K562 (cell line): ENCODE measurements around the gene LPIN2. TPM values are rescaled to one million over a fixed set of nuclear protein-coding genes. Genes with fewer than 3 reads are reported as not detected.
A peak's percentile ranks its signal among the peaks of the same experiment; 100 is the strongest.

ENCODE experiments used
- ATF1 ChIP-seq, 2 experiments: fragments of 450-650 bp in 1 of 2; IDR thresholded peaks; 2 replicates each; pipeline ENCODE4 v1.6.1; 2016; ENCODE audit warnings: missing compliant biosample characterization in 1 of 2, missing genetic modification characterization in 1 of 2
- ATF7 ChIP-seq: fragments of 450-650 bp; IDR thresholded peaks from 2 replicates; pipeline ENCODE4 v1.7.1; 2014; ENCODE audit warnings: mild to moderate bottlenecking, moderate library complexity
- CBX3 ChIP-seq, 2 experiments: IDR thresholded peaks; 1 replicate in 1 of 2; 2 replicates in 1 of 2; pipeline ENCODE4 v1.6.1; 2012; ENCODE audit warnings: inconsistent platforms in 2 of 2, low read length in 2 of 2, borderline replicate concordance in 1 of 2, control low read depth in 1 of 2
- ID3 ChIP-seq, 2 experiments: fragments of 250-450 bp in 1 of 2; fragments of 450-650 bp in 1 of 2; sonication (Bioruptor Pico) in 1 of 2; IDR thresholded peaks; 2 replicates each; pipeline versions ENCODE4 v1.6.1 to v1.8.0; 2016 to 2021; ENCODE audit warnings: mild to moderate bottlenecking in 2 of 2, moderate library complexity in 2 of 2, missing compliant biosample characterization in 1 of 2, missing genetic modification characterization in 1 of 2
- KLF6 ChIP-seq: fragments of 250-450 bp; sonication (Bioruptor Pico); IDR thresholded peaks from 2 replicates; pipeline ENCODE4 v1.4.0; 2020; ENCODE audit warnings: mild to moderate bottlenecking, moderate library complexity, borderline replicate concordance
- MYBL2 ChIP-seq, 2 experiments: fragments of 450-650 bp in 1 of 2; sonication (generic) in 1 of 2; formaldehyde crosslinking in 1 of 2; IDR thresholded peaks; 2 replicates each; pipeline versions ENCODE4 v1.6.1 to v1.8.1; 2017 to 2022; ENCODE audit warnings: borderline replicate concordance in 1 of 2, inconsistent platforms in 1 of 2, low read depth in 1 of 2, mild to moderate bottlenecking in 1 of 2, missing genetic modification reagents in 1 of 2, moderate library complexity in 1 of 2
- NCOR1 ChIP-seq: fragments of 450-650 bp; IDR thresholded peaks from 2 replicates; pipeline ENCODE4 v1.6.1; 2016; ENCODE audit warnings: mild to moderate bottlenecking, moderate library complexity
- NELFE ChIP-seq: IDR thresholded peaks from 2 replicates; pipeline ENCODE4 v1.6.1; 2011; ENCODE audit warnings: mild to moderate bottlenecking; ENCODE audit not compliant: insufficient read depth, insufficient read length
- SLC30A9 ChIP-seq: fragments of 250-450 bp; sonication (Bioruptor Pico); IDR thresholded peaks from 2 replicates; pipeline ENCODE4 v1.8.0; 2022; ENCODE audit warnings: mild to moderate bottlenecking, moderate library complexity
- SREBF2 ChIP-seq: sonication (generic); formaldehyde crosslinking; IDR thresholded peaks from 2 replicates; pipeline ENCODE4 v1.4.0; 2020; ENCODE audit warnings: mild to moderate bottlenecking, missing genetic modification reagents
- ZNF280A ChIP-seq: fragments of 450-650 bp; IDR thresholded peaks from 2 replicates; pipeline ENCODE4 v1.6.1; 2018; ENCODE audit warnings: mild to moderate bottlenecking, low read depth; ENCODE audit not compliant: partially characterized antibody
- ZNF408 ChIP-seq: fragments of 250-450 bp; sonication (Bioruptor Pico); IDR thresholded peaks from 2 replicates; pipeline ENCODE4 v1.4.0; 2020; ENCODE audit warnings: low read depth, mild to moderate bottlenecking, moderate library complexity
- ZNF589 ChIP-seq: fragments of 200-800 bp; sonication (Bioruptor generic); IDR thresholded peaks from 2 replicates; pipeline ENCODE4 v1.6.1; 2016; ENCODE audit warnings: low read depth, missing genetic modification characterization, missing compliant biosample characterization
- ZNF76 ChIP-seq: fragments of 250-450 bp; sonication (Bioruptor Pico); IDR thresholded peaks from 2 replicates; pipeline ENCODE4 v1.4.0; 2020; ENCODE audit warnings: mild to moderate bottlenecking, moderate library complexity, borderline replicate concordance
- polyA plus RNA-seq, 8 experiments: library from polyadenylated mRNA; depleted of rRNA in 4 of 8; stranded (reverse) in 5 of 8; unstranded in 3 of 8; fragments of >200 nt; fragmentation: Nextera tagmentation in 2 of 8; fragmentation: Illumina TruSeq in 1 of 8; extraction: Ambion mirVana in 2 of 8; extraction: Trizol in 1 of 8; gene quantifications; 2 replicates each; pipeline versions ENCODE4 v1.2.1 to v1.2.3, GENCODE V29; 2011 to 2014; ENCODE audit warnings: inconsistent platforms in 1 of 8, missing spikeins in 1 of 8
- total RNA-seq, 7 experiments: library from RNA; depleted of rRNA in 6 of 7; stranded (reverse); fragments of >200 nt in 6 of 7; fragmentation: Illumina TruSeq in 2 of 7; extraction: Trizol in 2 of 7; gene quantifications; 2 replicates each; pipeline versions ENCODE4 v1.2.1 to v1.2.3, GENCODE V29; 2011 to 2021; ENCODE audit warnings: low replicate concordance in 1 of 7
- TF ChIP-seq, protein P1 (sequence below): IDR thresholded peaks from 2 replicates; pipeline ENCODE4 v1.6.1; 2011; ENCODE audit warnings: borderline replicate concordance, low read depth, mild to moderate bottlenecking, moderate library complexity, low read length; ENCODE audit not compliant: insufficient read depth, poor library complexity, severe bottlenecking
- TF ChIP-seq, protein P2 (sequence below): IDR thresholded peaks from 3 replicates; pipeline ENCODE4 v1.6.1; 2011; ENCODE audit warnings: borderline replicate concordance, mild to moderate bottlenecking; ENCODE audit not compliant: insufficient read length, insufficient read depth
- TF ChIP-seq, protein P3 (sequence below): fragments of 250-450 bp; sonication (Bioruptor Pico); IDR thresholded peaks from 2 replicates; pipeline ENCODE4 v1.4.0; 2020
- TF ChIP-seq, protein P4 (sequence below): fragments of 250-450 bp; sonication (Bioruptor Pico); IDR thresholded peaks from 2 replicates; pipeline ENCODE4 v1.5.0; 2022; ENCODE audit warnings: mild to moderate bottlenecking

The LPIN2 gene
- total and polyA plus RNA-seq, 9 of the 15 experiments (the other 6 are each of a cell fraction or from before 2014, with no cell fraction given): 5.2 to 34.8 (median 24.6) TPM

GRCh38 chr18:3042379-3042778 is 29.4 kb upstream of the LPIN2 start (continued):
- TF ChIP-seq, protein P1, sequence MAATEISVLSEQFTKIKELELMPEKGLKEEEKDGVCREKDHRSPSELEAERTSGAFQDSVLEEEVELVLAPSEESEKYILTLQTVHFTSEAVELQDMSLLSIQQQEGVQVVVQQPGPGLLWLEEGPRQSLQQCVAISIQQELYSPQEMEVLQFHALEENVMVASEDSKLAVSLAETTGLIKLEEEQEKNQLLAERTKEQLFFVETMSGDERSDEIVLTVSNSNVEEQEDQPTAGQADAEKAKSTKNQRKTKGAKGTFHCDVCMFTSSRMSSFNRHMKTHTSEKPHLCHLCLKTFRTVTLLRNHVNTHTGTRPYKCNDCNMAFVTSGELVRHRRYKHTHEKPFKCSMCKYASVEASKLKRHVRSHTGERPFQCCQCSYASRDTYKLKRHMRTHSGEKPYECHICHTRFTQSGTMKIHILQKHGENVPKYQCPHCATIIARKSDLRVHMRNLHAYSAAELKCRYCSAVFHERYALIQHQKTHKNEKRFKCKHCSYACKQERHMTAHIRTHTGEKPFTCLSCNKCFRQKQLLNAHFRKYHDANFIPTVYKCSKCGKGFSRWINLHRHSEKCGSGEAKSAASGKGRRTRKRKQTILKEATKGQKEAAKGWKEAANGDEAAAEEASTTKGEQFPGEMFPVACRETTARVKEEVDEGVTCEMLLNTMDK: no peak
- no peak for TF ChIP-seq ZNF589
- TF ChIP-seq, protein P2, sequence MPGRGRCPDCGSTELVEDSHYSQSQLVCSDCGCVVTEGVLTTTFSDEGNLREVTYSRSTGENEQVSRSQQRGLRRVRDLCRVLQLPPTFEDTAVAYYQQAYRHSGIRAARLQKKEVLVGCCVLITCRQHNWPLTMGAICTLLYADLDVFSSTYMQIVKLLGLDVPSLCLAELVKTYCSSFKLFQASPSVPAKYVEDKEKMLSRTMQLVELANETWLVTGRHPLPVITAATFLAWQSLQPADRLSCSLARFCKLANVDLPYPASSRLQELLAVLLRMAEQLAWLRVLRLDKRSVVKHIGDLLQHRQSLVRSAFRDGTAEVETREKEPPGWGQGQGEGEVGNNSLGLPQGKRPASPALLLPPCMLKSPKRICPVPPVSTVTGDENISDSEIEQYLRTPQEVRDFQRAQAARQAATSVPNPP: no peak
- TF ChIP-seq ZNF280A: no peak
- no peak for TF ChIP-seq MYBL2 (IDR thresholded peaks at IDR 0.05; ENCODE audit: low read depth)
- TF ChIP-seq MYBL2 (CRISPR knock-in tag; IDR thresholded peaks at IDR 0.05; ENCODE audit: borderline replicate concordance): no peak
- TF ChIP-seq, protein P3, sequence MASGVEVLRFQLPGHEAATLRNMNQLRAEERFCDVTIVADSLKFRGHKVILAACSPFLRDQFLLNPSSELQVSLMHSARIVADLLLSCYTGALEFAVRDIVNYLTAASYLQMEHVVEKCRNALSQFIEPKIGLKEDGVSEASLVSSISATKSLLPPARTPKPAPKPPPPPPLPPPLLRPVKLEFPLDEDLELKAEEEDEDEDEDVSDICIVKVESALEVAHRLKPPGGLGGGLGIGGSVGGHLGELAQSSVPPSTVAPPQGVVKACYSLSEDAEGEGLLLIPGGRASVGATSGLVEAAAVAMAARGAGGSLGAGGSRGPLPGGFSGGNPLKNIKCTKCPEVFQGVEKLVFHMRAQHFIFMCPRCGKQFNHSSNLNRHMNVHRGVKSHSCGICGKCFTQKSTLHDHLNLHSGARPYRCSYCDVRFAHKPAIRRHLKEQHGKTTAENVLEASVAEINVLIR (CRISPR knock-in tag): peak; percentile 44; the same call in 1 of the 2 replicates
- no peak for TF ChIP-seq ZNF408
- TF ChIP-seq ATF7: peak; percentile 62; the same call in 1 of the 2 replicates
- no peak for TF ChIP-seq NCOR1
- no peak for TF ChIP-seq ZNF76 (CRISPR knock-in tag)
- no peak for TF ChIP-seq KLF6
- TF ChIP-seq SLC30A9 (CRISPR knock-in tag): no peak
- TF ChIP-seq SREBF2 (CRISPR knock-in tag): no peak
- TF ChIP-seq CBX3 (IDR thresholded peaks at IDR 0.05; ENCODE audit: borderline replicate concordance in 1 of 2, low read length in 2 of 2): no peak
- TF ChIP-seq, protein P4, sequence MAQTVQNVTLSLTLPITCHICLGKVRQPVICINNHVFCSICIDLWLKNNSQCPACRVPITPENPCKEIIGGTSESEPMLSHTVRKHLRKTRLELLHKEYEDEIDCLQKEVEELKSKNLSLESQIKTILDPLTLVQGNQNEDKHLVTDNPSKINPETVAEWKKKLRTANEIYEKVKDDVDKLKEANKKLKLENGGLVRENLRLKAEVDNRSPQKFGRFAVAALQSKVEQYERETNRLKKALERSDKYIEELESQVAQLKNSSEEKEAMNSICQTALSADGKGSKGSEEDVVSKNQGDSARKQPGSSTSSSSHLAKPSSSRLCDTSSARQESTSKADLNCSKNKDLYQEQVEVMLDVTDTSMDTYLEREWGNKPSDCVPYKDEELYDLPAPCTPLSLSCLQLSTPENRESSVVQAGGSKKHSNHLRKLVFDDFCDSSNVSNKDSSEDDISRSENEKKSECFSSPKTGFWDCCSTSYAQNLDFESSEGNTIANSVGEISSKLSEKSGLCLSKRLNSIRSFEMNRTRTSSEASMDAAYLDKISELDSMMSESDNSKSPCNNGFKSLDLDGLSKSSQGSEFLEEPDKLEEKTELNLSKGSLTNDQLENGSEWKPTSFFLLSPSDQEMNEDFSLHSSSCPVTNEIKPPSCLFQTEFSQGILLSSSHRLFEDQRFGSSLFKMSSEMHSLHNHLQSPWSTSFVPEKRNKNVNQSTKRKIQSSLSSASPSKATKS (CRISPR knock-in tag): no peak
- no peak for TF ChIP-seq NELFE
- TF ChIP-seq ID3 (CRISPR knock-in tag; IDR thresholded peaks at IDR 0.05): no peak
- no peak for TF ChIP-seq ID3 (tag; IDR thresholded peaks at IDR 0.05)
- TF ChIP-seq ATF1 (CRISPR knock-in tag; IDR thresholded peaks at IDR 0.05): no peak
- peak; percentile 43; the same call in 1 of the 2 replicates for TF ChIP-seq ATF1 (tag; IDR thresholded peaks at IDR 0.05)
